GM12878 (cell line): ENCODE data around the gene LTBP4.

Experiments
- CTCF ChIP-seq, 3 experiments: IDR thresholded peaks in 2 of 3; conservative IDR thresholded peaks in 1 of 3; 2 replicates each; pipeline ENCODE4 v1.5.1; 2011; ENCODE audit warnings: low read depth in 3 of 3, low read length in 3 of 3, mild to moderate bottlenecking in 3 of 3, control low read depth in 2 of 3, moderate library complexity in 2 of 3, inconsistent platforms in 1 of 3, mixed read lengths in 1 of 3; ENCODE audit not compliant: control insufficient read depth in 2 of 3, insufficient read depth in 1 of 3; ENCODE audit errors: extremely low read depth in 1 of 3
- EP300 ChIP-seq, 2 experiments: fragments of 150-350 bp in 1 of 2; IDR thresholded peaks; 2 replicates each; pipeline ENCODE4 v1.6.1; 2011 to 2012; ENCODE audit warnings: low read depth in 2 of 2, low read length in 2 of 2, borderline replicate concordance in 1 of 2, improper control_type of control experiment in 1 of 2, inconsistent platforms in 1 of 2; ENCODE audit not compliant: control insufficient read depth in 1 of 2
- EZH2 ChIP-seq: IDR thresholded peaks from 2 replicates; pipeline ENCODE4 v1.6.1; 2012; ENCODE audit warnings: low read depth, mild to moderate bottlenecking, control low read depth, inconsistent platforms, low read length, borderline replicate concordance; ENCODE audit not compliant: control insufficient read depth
- NR2C2 ChIP-seq: IDR thresholded peaks from 2 replicates; pipeline ENCODE4 v1.6.1; 2011; ENCODE audit warnings: borderline replicate concordance, low read depth; ENCODE audit not compliant: control insufficient read depth, insufficient read length
- POLR2A ChIP-seq: IDR thresholded peaks from 2 replicates; pipeline ENCODE4 v1.6.1; 2011; ENCODE audit warnings: low read depth, mild to moderate bottlenecking, low read length
- REST ChIP-seq: IDR thresholded peaks from 2 replicates; pipeline ENCODE4 v1.6.1; 2012; ENCODE audit warnings: mild to moderate bottlenecking, low read depth, low read length
- SIN3A ChIP-seq: IDR thresholded peaks from 2 replicates; pipeline ENCODE4 v1.6.1; 2012; ENCODE audit warnings: low read depth, low read length, improper control_type of control experiment

- TF ChIP-seq REST (no peak), SIN3A (no peak), EZH2 (no peak), EP300 (IDR thresholded peaks at IDR 0.05; ENCODE audit: borderline replicate concordance in 1 of 2, control insufficient read depth in 1 of 2, low read depth in 2 of 2, low read length in 2 of 2) (no peak), POLR2A (no peak), CTCF (IDR thresholded peaks at IDR 0.05 in 2 of 3, conservative IDR thresholded peaks at IDR 0.05 in 1 of 3; ENCODE audit: control insufficient read depth in 2 of 3, extremely low read depth in 1 of 3, insufficient read depth in 1 of 3, low read depth in 3 of 3, low read length in 3 of 3) (no peak), NR2C2 (no peak)
Measured at GRCh38 chr19:40611096-40611495, 9.9 kb downstream of the LTBP4 start.
